HepG2 (cell line): ENCODE data around the gene TM4SF4.

Experiments
- ISL2 ChIP-seq: sonication (generic); formaldehyde crosslinking; IDR thresholded peaks from 2 replicates; pipeline ENCODE4 v1.5.0; 2020; ENCODE audit warnings: missing genetic modification reagents
- REXO4 ChIP-seq: sonication (generic); formaldehyde crosslinking; IDR thresholded peaks from 2 replicates; pipeline ENCODE4 v1.8.0; 2022; ENCODE audit warnings: missing genetic modification reagents, mild to moderate bottlenecking, borderline replicate concordance
- TF ChIP-seq, protein P1 (sequence below): sonication (generic); formaldehyde crosslinking; conservative IDR thresholded peaks from 2 replicates; pipeline ENCODE4 v1.4.0; 2020; ENCODE audit warnings: missing genetic modification reagents

GRCh38 chr3:149449799-149450198, 24.7 kb upstream of the TM4SF4 start:
- TF ChIP-seq, protein P1, sequence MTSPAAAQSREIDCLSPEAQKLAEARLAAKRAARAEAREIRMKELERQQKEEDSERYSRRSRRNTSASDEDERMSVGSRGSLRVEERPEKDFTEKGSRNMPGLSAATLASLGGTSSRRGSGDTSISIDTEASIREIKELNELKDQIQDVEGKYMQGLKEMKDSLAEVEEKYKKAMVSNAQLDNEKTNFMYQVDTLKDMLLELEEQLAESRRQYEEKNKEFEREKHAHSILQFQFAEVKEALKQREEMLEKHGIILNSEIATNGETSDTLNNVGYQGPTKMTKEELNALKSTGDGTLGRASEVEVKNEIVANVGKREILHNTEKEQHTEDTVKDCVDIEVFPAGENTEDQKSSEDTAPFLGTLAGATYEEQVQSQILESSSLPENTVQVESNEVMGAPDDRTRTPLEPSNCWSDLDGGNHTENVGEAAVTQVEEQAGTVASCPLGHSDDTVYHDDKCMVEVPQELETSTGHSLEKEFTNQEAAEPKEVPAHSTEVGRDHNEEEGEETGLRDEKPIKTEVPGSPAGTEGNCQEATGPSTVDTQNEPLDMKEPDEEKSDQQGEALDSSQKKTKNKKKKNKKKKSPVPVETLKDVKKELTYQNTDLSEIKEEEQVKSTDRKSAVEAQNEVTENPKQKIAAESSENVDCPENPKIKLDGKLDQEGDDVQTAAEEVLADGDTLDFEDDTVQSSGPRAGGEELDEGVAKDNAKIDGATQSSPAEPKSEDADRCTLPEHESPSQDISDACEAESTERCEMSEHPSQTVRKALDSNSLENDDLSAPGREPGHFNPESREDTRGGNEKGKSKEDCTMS (CRISPR knock-in tag), result no peak
- TF ChIP-seq ISL2 (CRISPR knock-in tag), result no peak
- TF ChIP-seq REXO4, result no peak
